HAP-1 (cell line): ENCODE data around the gene HMGXB4.

Source experiments
- DNase-seq, 2 experiments: peaks; one replicate each; pipeline ENCODE4 v3.0.0-alpha.2; 2016 to 2020; ENCODE audit warnings: low spot score in 2 of 2
- H3K27me3 ChIP-seq: fragments of 250-450 bp; sonication (Bioruptor Pico); 2 replicates; pipeline ENCODE4 v1.5.1; 2020; ENCODE audit warnings: low read depth, mild to moderate bottlenecking, moderate library complexity
- H3K36me3 ChIP-seq: fragments of 250-450 bp; sonication (Bioruptor Pico); replicated peaks from 2 replicates; pipeline ENCODE4 v1.5.1; 2020; ENCODE audit warnings: mild to moderate bottlenecking
- H3K4me1 ChIP-seq: fragments of 250-450 bp; sonication (Bioruptor Pico); 2 replicates; pipeline ENCODE4 v1.5.1; 2020; ENCODE audit warnings: mild to moderate bottlenecking
- H3K4me3 ChIP-seq: fragments of 250-450 bp; sonication (Bioruptor Pico); 2 replicates; pipeline ENCODE4 v1.5.1; 2020; ENCODE audit warnings: mild to moderate bottlenecking, moderate library complexity
- H3K9me3 ChIP-seq: fragments of 250-450 bp; sonication (Bioruptor Pico); 2 replicates; pipeline ENCODE4 v1.5.1; 2020; ENCODE audit warnings: mild to moderate bottlenecking, moderate library complexity
- in situ Hi-C: fragments of 300-500 bp; cut with MboI; formaldehyde crosslinking; loops from 3 replicates; pipeline ENCODE4 v1.14.3; 2020; ENCODE audit warnings: low sequenced_read_pairs, inconsistent platforms, mixed read lengths

HMGXB4 gene

GRCh38 chr22:35307892-35308291 lies 50.6 kb downstream of the HMGXB4 start:
- no peak for DNase-seq
- H3K4me1 ChIP-seq = no peaks in the 10 kb centered on the region
- H3K4me3 ChIP-seq = no peak overlapping the region
- no peaks in the 10 kb centered on the region for H3K9me3 ChIP-seq
- no peaks in the 10 kb centered on the region for H3K27me3 ChIP-seq
- H3K36me3 ChIP-seq = no peaks in the 10 kb centered on the region
- in situ Hi-C loops = no loop called here

GRCh38 chr22:35308480-35309021 lies 51.3 kb downstream of the HMGXB4 start:
- DNase-seq = no peak
- Histone ChIP-seq H3K9me3 (no peaks in the 10 kb centered on the region), H3K36me3 (no peaks in the 10 kb centered on the region), H3K27me3 (no peaks in the 10 kb centered on the region), H3K4me3 (no peak overlapping the region), H3K4me1 (no peaks in the 10 kb centered on the region)
- in situ Hi-C loops = no loop called here

GRCh38 chr22:35310556-35311550 lies 53.6 kb downstream of the HMGXB4 start:
- in situ Hi-C loops = no loop called here
- no peaks in the 10 kb centered on the region for H3K36me3 ChIP-seq
- H3K4me3 ChIP-seq = no peak overlapping the region
- no peaks in the 10 kb centered on the region for H3K27me3 ChIP-seq
- no peaks in the 10 kb centered on the region for H3K9me3 ChIP-seq
- DNase-seq = no peak
- no peaks in the 10 kb centered on the region for H3K4me1 ChIP-seq

- no peak for DNase-seq
- Histone ChIP-seq H3K4me1 (no peaks in the 10 kb centered on the region), H3K4me3 (no peak overlapping the region), H3K36me3 (no peaks in the 10 kb centered on the region), H3K9me3 (no peaks in the 10 kb centered on the region), H3K27me3 (no peaks in the 10 kb centered on the region)
- in situ Hi-C loops = no loop called here
Observed at GRCh38 chr22:35311551-35311999, 54.3 kb downstream of the HMGXB4 start.

DNA sequence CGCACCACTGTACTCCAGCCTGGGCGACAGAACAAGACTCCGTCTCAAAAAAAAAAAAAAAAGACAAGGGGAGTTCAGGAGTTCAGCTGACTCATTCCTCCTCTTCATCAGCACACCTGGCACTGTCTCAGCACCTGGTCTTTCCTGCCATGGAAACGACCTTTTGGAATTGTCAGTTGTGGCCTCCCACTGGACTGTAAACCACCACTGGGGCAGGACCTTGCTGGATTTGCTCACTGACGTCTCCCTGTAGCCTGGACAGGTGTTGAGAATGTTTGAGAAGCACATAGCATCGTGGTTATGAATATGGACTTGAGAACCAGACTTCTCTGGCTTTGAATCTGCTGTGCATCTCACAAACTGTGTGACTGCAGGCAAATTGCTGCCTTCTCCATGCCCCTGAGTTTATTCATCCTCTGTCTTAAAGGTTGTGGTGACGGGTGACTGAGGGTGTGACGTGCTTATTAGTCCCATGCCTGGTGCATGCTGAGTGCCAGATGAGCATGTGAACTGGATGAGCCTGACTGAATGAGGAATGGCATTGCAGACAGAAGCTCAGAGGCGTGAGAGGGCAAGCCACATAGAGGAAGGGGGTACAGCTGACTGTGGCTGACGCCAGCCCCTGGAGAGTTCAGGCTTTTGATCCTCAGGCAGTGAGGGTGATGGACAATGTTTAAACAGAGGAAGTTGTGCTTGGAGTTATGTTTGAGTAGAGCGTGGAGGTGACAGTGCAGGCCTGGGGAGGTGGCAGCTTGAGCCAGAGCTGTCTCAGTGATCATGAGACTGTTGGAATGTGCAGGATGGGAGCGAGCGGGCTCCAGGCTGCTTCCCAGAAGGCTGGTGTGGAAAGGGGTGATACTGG lies 55.1 kb downstream of the HMGXB4 start:
- in situ Hi-C loops = no loop called here
- DNase-seq = no peak
- H3K36me3 ChIP-seq = no peaks in the 10 kb centered on the region

DNA sequence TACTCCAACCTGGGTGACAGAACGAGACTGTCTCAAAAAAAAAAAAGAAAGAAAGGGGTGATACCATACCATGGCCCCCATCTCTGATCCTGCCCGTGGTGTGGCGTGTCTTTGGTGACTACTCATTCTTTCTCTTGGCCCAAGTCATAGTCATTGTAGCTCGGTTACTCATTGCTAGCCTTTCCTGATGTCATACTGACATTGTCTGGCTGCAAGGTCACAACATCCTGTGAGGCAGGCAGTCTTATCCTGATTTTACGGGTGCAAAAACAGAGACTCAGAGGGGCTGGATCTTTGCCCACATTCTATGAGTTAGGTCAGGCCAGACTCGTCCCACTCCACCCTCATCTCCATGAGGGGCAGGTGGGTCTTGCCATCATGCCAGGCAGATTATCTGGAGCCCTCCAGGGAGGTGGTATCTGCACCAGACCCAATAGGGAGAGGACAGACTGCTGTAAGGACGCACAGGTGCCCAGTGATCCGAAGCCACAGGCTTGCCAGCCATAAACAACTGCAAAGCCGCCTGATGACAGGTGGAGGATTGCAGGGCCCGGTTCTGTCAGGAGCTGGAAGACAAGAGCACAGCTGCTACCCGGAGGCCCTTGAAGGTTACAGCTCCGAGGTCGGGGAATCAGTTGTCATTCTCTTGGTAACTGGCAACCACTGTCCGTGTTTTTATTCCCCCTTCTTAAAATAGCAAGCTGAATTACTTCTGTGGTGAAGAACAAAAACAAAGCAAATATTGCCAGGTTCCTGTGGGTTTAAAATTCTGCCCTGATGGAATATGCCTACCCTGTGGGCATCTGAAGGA lies 56.2 kb downstream of the HMGXB4 start:
- no peaks in the 10 kb centered on the region for H3K27me3 ChIP-seq
- H3K4me1 ChIP-seq = no peaks in the 10 kb centered on the region
- H3K36me3 ChIP-seq = no peaks in the 10 kb centered on the region
- no peak overlapping the region for H3K4me3 ChIP-seq
- in situ Hi-C loops = no loop called here
- H3K9me3 ChIP-seq = no peaks in the 10 kb centered on the region
- no peak for DNase-seq

More for the DNA sequence above, 55.1 kb downstream of the HMGXB4 start:
- Histone ChIP-seq H3K9me3 (no peaks in the 10 kb centered on the region), H3K27me3 (no peaks in the 10 kb centered on the region), H3K4me1 (no peaks in the 10 kb centered on the region), H3K4me3 (no peak overlapping the region)

DNA sequence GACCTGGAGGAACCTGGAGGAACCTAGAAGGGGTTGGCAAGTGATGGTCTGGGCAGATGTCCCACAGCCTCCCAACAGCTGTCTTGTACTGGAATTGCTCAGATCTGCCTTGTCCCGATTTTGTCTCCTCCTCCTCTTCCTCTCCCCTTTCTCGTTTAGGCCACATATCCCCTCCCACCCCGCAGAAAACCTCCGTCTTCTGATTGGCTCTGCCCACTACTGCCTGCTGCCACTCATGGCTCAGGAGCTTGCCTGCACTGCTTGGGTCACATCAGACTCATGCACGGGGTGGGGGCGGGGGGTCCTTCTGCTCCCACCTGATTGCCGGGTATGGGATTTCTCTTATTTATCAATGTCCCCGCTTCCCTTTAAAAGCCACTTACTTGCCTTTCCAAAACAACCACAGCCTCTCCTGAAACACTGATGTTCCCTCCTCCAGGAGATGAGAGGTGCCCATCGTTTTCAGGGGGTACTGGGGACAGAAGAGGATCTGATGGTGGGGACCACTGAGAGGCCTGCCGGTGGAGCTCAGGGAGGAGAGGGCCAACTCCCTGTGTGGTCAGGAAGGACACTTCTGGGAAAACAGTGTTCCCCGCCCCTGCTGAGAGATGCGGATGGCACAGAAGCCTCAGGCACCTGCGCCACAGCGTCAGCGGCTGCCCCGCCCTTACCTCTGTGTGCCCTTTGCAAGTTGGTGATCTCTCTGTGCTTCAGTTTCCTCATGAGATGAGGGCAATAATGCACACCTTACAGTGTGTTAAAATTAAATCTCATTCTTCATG lies 57.1 kb downstream of the HMGXB4 start:
- in situ Hi-C loops = no loop called here
- H3K4me3 ChIP-seq = no peak overlapping the region
- H3K27me3 ChIP-seq = no peaks in the 10 kb centered on the region
- H3K4me1 ChIP-seq = no peaks in the 10 kb centered on the region
- no peak for DNase-seq
- H3K36me3 ChIP-seq = no peaks in the 10 kb centered on the region
- no peaks in the 10 kb centered on the region for H3K9me3 ChIP-seq

- Histone ChIP-seq H3K36me3 (no peaks in the 10 kb centered on the region), H3K4me3 (no peak overlapping the region), H3K4me1 (no peaks in the 10 kb centered on the region), H3K9me3 (no peaks in the 10 kb centered on the region), H3K27me3 (no peaks in the 10 kb centered on the region)
- DNase-seq = no peak
- in situ Hi-C loops = no loop called here
Observed at GRCh38 chr22:35315141-35315854, 58.0 kb downstream of the HMGXB4 start.

DNA sequence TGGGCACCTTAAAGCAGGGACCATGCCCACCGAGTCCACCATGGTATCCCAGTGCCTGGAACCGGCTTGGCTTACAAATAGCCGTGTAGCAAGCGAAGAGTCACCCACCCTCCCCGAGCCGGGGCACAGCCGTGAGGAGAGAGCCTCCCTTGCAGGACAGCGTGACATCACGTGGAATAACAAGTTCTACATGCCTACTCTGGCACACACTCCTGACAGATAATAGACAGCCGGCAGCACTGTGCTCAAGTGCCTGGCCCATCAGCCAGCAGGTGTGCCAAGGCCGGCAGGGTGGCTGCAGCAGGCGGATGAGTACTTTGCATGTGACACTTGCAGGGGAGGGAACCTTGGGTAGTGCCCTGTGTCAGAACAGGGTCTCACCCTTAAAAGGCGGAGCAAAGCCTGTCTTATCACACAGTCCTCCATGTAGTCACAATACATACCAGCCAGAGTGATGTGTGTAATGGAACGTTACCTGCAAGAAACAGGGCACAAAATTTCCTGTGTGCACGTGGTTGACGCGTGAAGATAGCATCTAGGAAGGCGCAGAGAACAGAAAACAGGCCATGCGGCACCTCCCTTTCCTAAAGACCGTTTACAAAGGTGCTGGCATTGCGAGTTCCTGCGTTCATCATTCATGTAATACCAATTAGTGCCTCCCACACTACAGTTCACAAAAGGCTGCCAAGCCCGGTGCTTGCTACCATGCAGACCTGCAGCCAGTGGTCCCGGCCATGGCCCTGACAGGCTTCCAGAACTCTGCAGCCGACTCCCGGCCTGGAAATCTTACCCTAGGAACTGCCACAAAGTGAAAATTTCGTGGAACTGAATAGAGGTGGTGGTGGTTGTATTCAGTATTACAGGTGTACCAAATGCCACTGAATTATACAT lies 58.8 kb downstream of the HMGXB4 start:
- in situ Hi-C loops = no loop called here
- H3K9me3 ChIP-seq = no peaks in the 10 kb centered on the region
- no peaks in the 10 kb centered on the region for H3K36me3 ChIP-seq
- no peaks in the 10 kb centered on the region for H3K4me1 ChIP-seq
- H3K27me3 ChIP-seq = no peaks in the 10 kb centered on the region
- no peak overlapping the region for H3K4me3 ChIP-seq
- no peak for DNase-seq

- no peaks in the 10 kb centered on the region for H3K4me1 ChIP-seq
- no peaks in the 10 kb centered on the region for H3K9me3 ChIP-seq
- in situ Hi-C loops = no loop called here
- DNase-seq = no peak
- no peaks in the 10 kb centered on the region for H3K27me3 ChIP-seq
- H3K4me3 ChIP-seq = no peak overlapping the region
- no peaks in the 10 kb centered on the region for H3K36me3 ChIP-seq
Observed at GRCh38 chr22:35316751-35317150, 59.5 kb downstream of the HMGXB4 start.

- in situ Hi-C loops = no loop called here
- no peaks in the 10 kb centered on the region for H3K4me1 ChIP-seq
- H3K27me3 ChIP-seq = no peaks in the 10 kb centered on the region
- no peak overlapping the region for H3K4me3 ChIP-seq
- H3K36me3 ChIP-seq = no peaks in the 10 kb centered on the region
- no peak for DNase-seq
- H3K9me3 ChIP-seq = no peaks in the 10 kb centered on the region
Observed at GRCh38 chr22:35317680-35318290, 60.5 kb downstream of the HMGXB4 start.
